PFSK-1 (cell line): ENCODE data around the gene TICRR.

ENCODE experiments used
- FOXP2 ChIP-seq: optimal IDR thresholded peaks from 2 replicates; pipeline ENCODE3; 2011; ENCODE audit warnings: borderline replicate concordance, control low read depth, inconsistent platforms; ENCODE audit not compliant: insufficient read depth; ENCODE audit errors: extremely low read length, extremely low read depth
- POLR2AphosphoS5 ChIP-seq: IDR thresholded peaks from 2 replicates; pipeline ENCODE4 v1.6.1; 2012; ENCODE audit warnings: low read depth, mild to moderate bottlenecking, control low read depth, low read length, moderate library complexity
- REST ChIP-seq, 2 experiments: IDR thresholded peaks; 2 replicates each; pipeline versions ENCODE4 v1.6.1 to v1.8.0; 2011 to 2012; ENCODE audit warnings: low read depth in 2 of 2, low read length in 2 of 2, control low read depth in 1 of 2, inconsistent platforms in 1 of 2, mild to moderate bottlenecking in 1 of 2, moderate library complexity in 1 of 2; ENCODE audit not compliant: insufficient read depth in 1 of 2
- SIN3A ChIP-seq: IDR thresholded peaks from 2 replicates; pipeline ENCODE4 v1.6.1; 2012; ENCODE audit warnings: mild to moderate bottlenecking, low read length, moderate library complexity, borderline replicate concordance; ENCODE audit not compliant: insufficient read depth
- TAF1 ChIP-seq: IDR thresholded peaks from 2 replicates; pipeline ENCODE4 v1.6.1; 2012; ENCODE audit warnings: low read length, control low read depth, borderline replicate concordance; ENCODE audit not compliant: insufficient read depth

The TICRR gene

DNA sequence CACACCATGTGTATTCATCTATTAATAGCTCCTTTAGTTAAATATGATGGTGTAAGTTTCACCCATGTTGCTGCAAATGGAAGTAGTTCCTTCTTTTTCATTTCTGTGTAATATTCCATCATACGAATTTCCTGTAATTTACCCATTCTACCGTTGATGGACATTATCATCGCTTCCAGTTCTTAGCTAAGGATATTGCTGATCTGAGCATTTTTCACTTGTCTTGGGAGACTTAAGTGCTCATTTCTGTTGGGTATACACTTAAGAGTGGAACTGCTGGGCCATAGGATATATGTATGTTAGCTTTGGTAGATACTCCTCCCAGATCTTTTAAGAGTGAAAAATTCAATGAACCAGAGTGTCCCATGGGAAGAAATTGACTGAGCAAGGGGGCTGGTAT lies 92.9 kb downstream of the TICRR start:
- TF ChIP-seq REST (IDR thresholded peaks at IDR 0.05; ENCODE audit: insufficient read depth in 1 of 2, low read depth in 2 of 2, low read length in 2 of 2) (no peak), FOXP2 (no peak), SIN3A (no peak), TAF1 (no peak), POLR2AphosphoS5 (no peak)

DNA sequence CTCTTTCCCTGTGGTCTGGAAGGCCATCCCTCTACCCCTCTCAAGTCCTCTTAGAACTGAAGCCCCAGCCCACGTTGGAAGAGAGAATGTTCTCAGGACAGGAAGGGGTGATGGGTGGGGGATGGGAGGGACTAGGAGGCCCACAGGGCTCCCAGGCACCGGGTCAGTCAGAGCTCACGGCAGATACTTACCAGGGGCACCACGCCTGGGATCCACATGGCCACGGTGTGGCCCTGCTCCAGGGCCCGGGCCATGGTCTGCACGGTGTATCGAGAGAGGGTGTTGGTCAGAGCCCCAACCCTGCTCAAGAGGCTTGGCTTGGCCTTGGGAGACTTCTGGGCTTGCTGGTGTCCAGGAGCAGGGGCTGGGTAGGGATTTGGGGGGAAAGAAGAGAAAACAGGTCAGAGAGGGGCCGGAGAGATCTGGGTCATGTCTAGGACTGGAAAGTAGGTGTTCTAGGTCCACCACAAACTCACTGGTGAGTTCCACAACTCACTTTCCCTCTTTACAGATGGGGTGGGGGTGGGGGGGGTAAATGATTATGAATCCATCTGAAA lies 94.1 kb downstream of the TICRR start:
- no peak for TF ChIP-seq FOXP2
- TF ChIP-seq POLR2AphosphoS5: no peak
- TF ChIP-seq REST (IDR thresholded peaks at IDR 0.05; ENCODE audit: insufficient read depth in 1 of 2, low read depth in 2 of 2, low read length in 2 of 2): no peak
- no peak for TF ChIP-seq TAF1
- no peak for TF ChIP-seq SIN3A

DNA sequence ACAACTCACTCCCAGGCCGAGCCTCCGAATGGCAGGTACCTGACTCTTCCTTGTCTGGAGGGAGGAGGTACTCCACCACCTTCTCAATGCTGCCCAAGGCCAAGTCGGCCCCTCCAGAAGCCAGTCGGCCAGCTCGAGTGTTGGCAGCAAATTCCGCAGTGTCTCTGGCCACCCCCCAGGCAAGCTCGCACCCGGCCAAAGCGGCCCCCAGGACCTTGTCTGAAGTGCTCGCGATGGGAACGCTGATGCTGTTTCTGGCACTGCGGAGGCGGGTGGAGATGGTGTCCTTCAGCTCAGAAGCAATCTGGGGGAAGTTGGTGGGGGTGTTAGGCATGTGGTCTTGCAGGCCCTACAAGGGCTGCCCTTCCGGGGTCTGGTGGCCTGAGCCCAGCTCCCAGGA lies 94.7 kb downstream of the TICRR start:
- TF ChIP-seq POLR2AphosphoS5 (no peak), FOXP2 (no peak), TAF1 (no peak), SIN3A (no peak), REST (IDR thresholded peaks at IDR 0.05; ENCODE audit: insufficient read depth in 1 of 2, low read depth in 2 of 2, low read length in 2 of 2) (no peak)

GRCh38 chr15:89670971-89671560 lies 95.8 kb downstream of the TICRR start:
- TF ChIP-seq TAF1 (no peak), FOXP2 (no peak)

DNA sequence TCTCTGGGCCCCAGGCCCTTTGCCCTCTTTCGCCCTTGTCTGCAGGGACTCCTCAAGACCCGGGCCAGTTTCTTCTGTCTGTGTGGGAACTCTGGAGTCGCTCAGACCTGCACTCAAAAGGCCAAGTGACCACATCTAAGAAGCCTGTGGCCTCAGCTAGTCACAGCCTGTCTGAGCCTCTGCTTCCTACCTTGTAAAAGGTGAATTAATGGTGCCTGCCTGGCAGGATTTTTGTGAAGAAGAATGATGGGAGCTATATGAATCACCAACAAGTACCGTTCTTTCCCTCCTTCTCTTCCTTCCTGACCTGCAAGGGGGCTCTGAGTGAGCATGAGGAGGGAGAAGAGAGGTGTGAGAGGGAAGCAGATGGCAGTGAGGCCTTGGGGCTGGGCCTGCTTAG lies 96.4 kb downstream of the TICRR start:
- no peak for TF ChIP-seq REST (IDR thresholded peaks at IDR 0.05; ENCODE audit: insufficient read depth in 1 of 2, low read depth in 2 of 2, low read length in 2 of 2)
- TF ChIP-seq SIN3A: no peak
- no peak for TF ChIP-seq POLR2AphosphoS5
- TF ChIP-seq TAF1: no peak
- TF ChIP-seq FOXP2: no peak
